HepG2 (cell line): Measurements from ENCODE around the gene PLPPR3. TPM values are rescaled to one million over a fixed set of nuclear protein-coding genes. Genes with fewer than 3 reads are reported as not detected.
A peak's percentile ranks its signal among the peaks of the same experiment; 100 is the strongest.

ENCODE experiments used
- BATF2 ChIP-seq: sonication (generic); formaldehyde crosslinking; IDR thresholded peaks from 2 replicates; pipeline ENCODE4 v1.8.0; 2022; ENCODE audit warnings: mild to moderate bottlenecking, missing genetic modification reagents, moderate library complexity
- CCAR2 ChIP-seq: fragments of 200-400 bp; formaldehyde crosslinking; optimal IDR thresholded peaks from 2 replicates; pipeline ENCODE3; 2018; ENCODE audit warnings: low read depth, mild to moderate bottlenecking, low read length, moderate library complexity
- HMGA1 ChIP-seq: sonication (generic); formaldehyde crosslinking; conservative IDR thresholded peaks from 2 replicates; pipeline ENCODE4 v1.4.0; 2020; ENCODE audit warnings: missing genetic modification reagents
- HNF4A ChIP-seq: sonication (generic); formaldehyde crosslinking; IDR thresholded peaks from 2 replicates; pipeline ENCODE4 v1.4.0; 2020; ENCODE audit warnings: missing genetic modification reagents
- NFE2L1 ChIP-seq: sonication (generic); formaldehyde crosslinking; IDR thresholded peaks from 2 replicates; pipeline ENCODE4 v1.4.0; 2020; ENCODE audit warnings: missing genetic modification reagents, mild to moderate bottlenecking, borderline replicate concordance
- NR0B2 ChIP-seq: sonication (generic); formaldehyde crosslinking; IDR thresholded peaks from 2 replicates; pipeline ENCODE4 v1.4.0; 2020; ENCODE audit warnings: mild to moderate bottlenecking, missing genetic modification reagents
- PRDM10 ChIP-seq: sonication (generic); formaldehyde crosslinking; IDR thresholded peaks from 2 replicates; pipeline ENCODE4 v1.4.0; 2020; ENCODE audit warnings: low read depth, missing genetic modification reagents
- THAP11 ChIP-seq: IDR thresholded peaks from 2 replicates; pipeline ENCODE4 v1.6.1; 2016; ENCODE audit warnings: missing biosample characterization, missing genetic modification reagents
- XRCC5 ChIP-seq: fragments of 200-400 bp; formaldehyde crosslinking; optimal IDR thresholded peaks from 2 replicates; pipeline ENCODE3; 2017; ENCODE audit warnings: mild to moderate bottlenecking, low read length
- ZBTB4 ChIP-seq: sonication (generic); formaldehyde crosslinking; IDR thresholded peaks from 2 replicates; pipeline ENCODE4 v1.4.0; 2020; ENCODE audit warnings: missing genetic modification reagents, mild to moderate bottlenecking, borderline replicate concordance
- ZNF276 ChIP-seq: sonication (generic); formaldehyde crosslinking; IDR thresholded peaks from 2 replicates; pipeline ENCODE4 v1.4.0; 2020; ENCODE audit warnings: mild to moderate bottlenecking, low read depth, missing genetic modification reagents
- ZNF414 ChIP-seq: sonication (generic); formaldehyde crosslinking; IDR thresholded peaks from 2 replicates; pipeline ENCODE4 v1.5.0; 2020; ENCODE audit warnings: missing genetic modification reagents
- ZNF468 ChIP-seq: sonication (generic); formaldehyde crosslinking; IDR thresholded peaks from 2 replicates; pipeline ENCODE4 v1.8.0; 2022; ENCODE audit warnings: mild to moderate bottlenecking, moderate library complexity, missing genetic modification reagents
- ZNF710 ChIP-seq: sonication (generic); formaldehyde crosslinking; IDR thresholded peaks from 2 replicates; pipeline ENCODE4 v1.5.0; 2020; ENCODE audit warnings: mild to moderate bottlenecking, missing genetic modification reagents, borderline replicate concordance
- ZNF883 ChIP-seq: sonication (generic); formaldehyde crosslinking; IDR thresholded peaks from 2 replicates; pipeline ENCODE4 v1.5.1; 2020; ENCODE audit warnings: mild to moderate bottlenecking, missing genetic modification reagents; ENCODE audit errors: not compliant biosample characterization
- polyA plus RNA-seq, 8 experiments: library from polyadenylated mRNA; depleted of rRNA in 3 of 8; stranded (reverse) in 7 of 8; unstranded in 1 of 8; fragments of >200 nt; fragmentation: Illumina TruSeq in 4 of 8; extraction: Trizol in 4 of 8; gene quantifications; 2 replicates each; pipeline versions ENCODE4 v1.2.1 to v1.2.3, GENCODE V29; 2011 to 2016; ENCODE audit warnings: low read depth in 4 of 8, missing spikeins in 1 of 8, mixed read lengths in 1 of 8; ENCODE audit not compliant: insufficient read depth in 1 of 8
- total RNA-seq, 5 experiments: library from RNA; depleted of rRNA; stranded (reverse); fragments of >200 nt; fragmentation: Illumina TruSeq; extraction: Trizol; gene quantifications; 2 replicates each; pipeline ENCODE4 v1.2.3, GENCODE V29; 2016; ENCODE audit warnings: low read depth in 1 of 5

The PLPPR3 gene
- total and polyA plus RNA-seq, 2 of the 13 experiments (the other 11 are each of a cell fraction or from before 2014, with no cell fraction given): 0.07 to 0.16 TPM

- TF ChIP-seq NFE2L1 (CRISPR knock-in tag) (no peak), ZNF710 (CRISPR knock-in tag) (no peak; the same call in 1 of the 2 replicates), ZBTB4 (CRISPR knock-in tag) (no peak; the same call in 1 of the 2 replicates), HNF4A (peak; percentile 62), XRCC5 (no peak), HMGA1 (CRISPR knock-in tag) (no peak), CCAR2 (no peak), NR0B2 (CRISPR knock-in tag) (no peak), ZNF276 (no peak), ZNF468 (CRISPR knock-in tag) (no peak), ZNF883 (CRISPR knock-in tag) (no peak), THAP11 (peak; percentile 44; the same call in 1 of the 2 replicates), PRDM10 (CRISPR knock-in tag) (peak; percentile 69), ZNF414 (no peak), BATF2 (no peak)
Measured at GRCh38 chr19:782185-782877, 39.4 kb downstream of the PLPPR3 start (continued).
